NK-92 treated with Interleukin-12 subunit alpha and Interleukin-12 subunit beta, amount 100 ng/mL, for 24 hours (cell line): ENCODE measurements around the gene HTR2B.
"Not testable (repeated sequence)": the region's sequence is repeated elsewhere in the genome, so short reads cannot be mapped to it uniquely, and the experiment has no call there.

Experiments used
- DNase-seq: peaks from one replicate; lab custom pipeline; 2025; lab: John Stamatoyannopoulos, UW

Gene HTR2B

DNA sequence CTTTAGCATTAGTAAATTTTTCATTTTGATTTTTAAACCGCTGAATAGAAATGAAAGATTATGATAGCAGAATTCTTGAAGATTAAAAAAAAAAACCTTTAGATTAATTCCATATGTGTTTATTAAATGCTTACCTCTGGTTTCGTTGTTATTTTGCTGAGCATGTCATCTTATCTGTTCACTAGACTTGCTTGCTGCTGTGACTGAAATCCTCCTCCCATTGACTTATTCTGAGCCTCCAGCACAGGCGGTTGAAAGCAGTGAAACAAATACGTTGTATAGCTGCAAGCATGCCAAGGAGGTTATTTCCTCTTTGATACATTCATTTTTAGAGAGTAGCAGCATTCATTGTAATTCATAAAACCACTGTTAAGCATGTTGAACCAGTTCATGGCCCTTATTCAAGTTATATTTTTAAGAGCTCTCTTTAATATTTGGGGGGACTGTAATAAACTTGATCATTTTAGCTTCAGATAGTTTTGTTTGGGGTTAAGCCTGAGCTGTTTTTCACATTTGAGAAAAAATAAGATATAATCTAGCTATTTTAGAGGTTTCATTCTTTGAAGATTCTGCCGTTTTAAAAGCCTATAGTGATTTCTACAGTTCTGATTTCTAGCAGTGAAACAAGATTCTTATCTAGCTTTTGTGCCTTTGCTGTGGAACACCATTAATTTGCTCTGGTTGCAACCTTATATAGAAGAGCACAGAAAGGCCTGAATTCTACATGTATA lies at the start of gene HTR2B:
Gene HTR2B, minus strand, starts transcription at position 205 of the 731 bp plus-strand sequence. CDS start 1,278 bp downstream, outside the sequence.
- DNase-seq = no peak

DNA sequence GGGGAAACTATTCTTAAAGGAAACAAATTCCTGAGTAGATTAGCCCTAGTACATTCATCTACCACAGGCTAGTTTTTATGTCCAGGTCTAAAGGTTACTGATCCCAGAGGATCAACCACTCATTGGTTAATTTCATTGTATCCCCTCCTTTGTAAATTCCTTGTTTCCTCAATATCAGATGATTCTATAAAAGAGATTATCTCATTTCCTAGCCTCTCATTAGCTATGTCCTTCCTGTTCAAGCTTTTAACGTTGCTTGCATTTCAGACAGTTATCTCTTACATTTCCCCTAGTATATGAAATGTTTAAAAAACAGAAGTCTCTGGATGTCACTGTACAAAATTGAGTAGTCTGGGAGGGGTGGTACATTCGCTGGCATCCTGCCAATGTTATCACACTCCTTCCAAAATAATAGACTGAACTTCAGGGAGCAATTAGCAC lies 49.4 kb upstream of the HTR2B start:
- no peak for DNase-seq

DNA sequence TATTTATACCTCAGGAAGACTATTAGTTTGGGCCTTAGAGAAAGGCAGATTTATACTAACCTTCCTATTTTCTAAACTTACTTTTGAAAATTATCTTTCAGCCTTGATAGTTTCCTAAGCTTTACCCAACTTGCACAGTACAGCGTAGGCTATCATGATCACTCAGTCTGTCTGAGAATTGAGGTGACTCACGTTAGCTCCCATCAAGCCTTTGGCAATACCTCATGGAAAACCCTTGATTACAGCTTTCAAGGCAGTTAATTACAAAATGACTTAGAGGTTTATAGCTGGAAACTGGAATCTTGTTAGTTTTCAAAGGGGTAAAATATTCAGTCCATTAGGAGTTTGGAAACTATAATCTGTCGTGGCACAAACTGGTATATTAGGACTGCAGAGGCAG lies 47.2 kb upstream of the HTR2B start:
- DNase-seq = no peak

- no peak for DNase-seq
Measured at GRCh38 chr2:231170055-231170454, 45.2 kb upstream of the HTR2B start.

DNA sequence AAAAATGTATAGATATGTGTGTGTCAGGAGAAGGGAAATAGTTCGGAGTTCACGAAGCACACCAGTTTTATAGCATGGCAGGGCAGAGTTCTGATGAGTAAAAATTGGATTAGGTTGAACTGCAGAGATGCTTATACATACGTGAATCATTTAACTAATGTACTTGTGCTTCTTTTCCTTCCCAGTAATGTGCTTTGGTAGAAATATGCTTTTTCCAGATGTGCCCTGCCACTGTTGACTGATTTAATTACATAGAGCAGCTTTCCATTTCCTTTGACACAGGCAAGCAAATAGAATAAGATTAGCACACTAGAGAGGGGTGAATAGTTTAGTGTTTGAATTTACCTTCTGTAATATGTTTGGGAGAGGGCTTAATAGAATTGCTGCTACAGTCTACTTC lies 44.6 kb upstream of the HTR2B start:
- no peak for DNase-seq

DNA sequence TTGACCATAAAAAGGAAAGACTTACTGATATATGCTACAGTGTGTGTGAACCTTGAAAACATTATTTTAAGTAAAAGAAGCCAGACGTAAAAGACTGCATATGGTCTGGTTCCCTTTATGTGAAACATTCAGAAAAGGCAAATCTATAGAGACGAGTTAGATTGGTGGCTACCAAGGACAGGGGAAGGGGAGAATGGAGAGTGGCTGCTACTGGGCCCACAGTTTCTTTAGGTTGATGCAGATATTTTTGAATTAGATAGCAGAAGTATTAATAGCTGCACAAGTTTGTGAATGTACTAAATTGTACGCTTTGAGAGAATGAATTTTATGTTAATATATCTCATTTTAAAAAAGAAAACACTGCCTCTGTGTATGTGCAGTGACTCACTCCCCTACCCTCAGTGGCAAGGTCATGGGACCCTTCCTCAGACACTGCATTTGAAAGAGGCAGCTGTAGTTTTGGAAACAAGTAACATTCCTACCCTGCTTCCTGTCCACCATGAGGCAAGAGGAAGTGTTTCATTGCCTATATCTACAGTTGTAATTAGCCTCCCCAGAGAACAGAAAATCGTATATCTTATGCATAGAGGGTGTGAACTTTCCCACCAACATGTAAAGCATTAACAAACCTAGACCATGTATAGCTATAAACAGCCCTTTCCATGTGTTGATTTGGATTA lies 43.8 kb upstream of the HTR2B start:
- no peak for DNase-seq

- DNase-seq = no peak
Measured at GRCh38 chr2:231167745-231168459, 43.1 kb upstream of the HTR2B start.

DNA sequence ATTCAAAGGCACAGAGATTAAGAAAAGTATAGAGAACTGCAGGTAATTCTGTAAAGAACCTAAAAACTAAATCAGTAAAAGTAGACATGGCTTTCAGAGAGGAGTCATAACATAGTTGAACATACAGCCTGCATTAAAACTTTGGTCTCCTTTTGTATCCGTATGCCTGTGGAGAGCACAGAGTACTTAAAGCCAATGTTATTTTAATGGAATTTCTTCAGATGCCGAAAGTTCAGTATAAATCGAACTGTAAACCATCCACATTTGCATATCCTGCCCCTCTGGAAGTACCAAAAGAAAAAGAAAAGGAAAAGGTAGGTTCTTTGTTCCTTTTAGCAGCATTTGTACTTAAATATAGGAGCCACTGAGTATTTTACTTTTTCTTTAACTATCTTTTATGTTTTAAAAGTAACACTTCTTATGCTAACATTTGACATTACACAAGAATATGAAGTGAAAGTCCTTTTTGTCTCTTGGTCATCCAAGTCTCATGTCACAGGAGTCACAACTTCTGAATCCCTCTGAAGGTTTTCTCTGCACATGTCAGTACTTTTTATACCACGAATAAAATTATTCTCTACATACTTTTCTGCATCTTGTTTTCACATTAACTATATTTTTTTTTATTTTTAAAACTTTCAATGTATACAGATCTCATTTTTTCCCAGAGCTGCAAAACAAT lies 38.7 kb upstream of the HTR2B start:
- DNase-seq = no peak

DNA sequence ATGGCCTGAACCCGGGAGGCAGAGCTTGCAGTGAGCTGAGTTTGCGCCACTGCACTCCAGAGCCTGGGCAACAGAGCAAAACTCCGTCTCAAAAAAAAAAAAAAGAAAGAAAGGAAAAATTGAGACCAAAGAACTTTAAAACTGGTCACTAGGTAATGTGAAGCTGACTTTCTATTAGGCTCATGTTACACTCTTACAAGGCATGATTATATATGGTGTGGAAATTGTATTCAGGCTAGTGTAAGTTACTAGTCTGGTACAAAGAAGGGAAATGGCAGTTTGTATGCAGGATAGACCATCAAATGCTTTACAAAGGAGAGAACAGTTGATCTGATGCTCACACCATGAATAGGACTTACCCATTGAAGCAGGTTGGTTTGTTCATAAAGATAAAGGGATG lies 38.2 kb upstream of the HTR2B start:
- no peak for DNase-seq

- DNase-seq = no peak
Measured at GRCh38 chr2:231161877-231162329, 37.1 kb upstream of the HTR2B start.

- no peak for DNase-seq
Measured at GRCh38 chr2:231161252-231161839, 36.5 kb upstream of the HTR2B start.

- DNase-seq = no peak
Measured at GRCh38 chr2:231160701-231161100, 35.9 kb upstream of the HTR2B start.

DNA sequence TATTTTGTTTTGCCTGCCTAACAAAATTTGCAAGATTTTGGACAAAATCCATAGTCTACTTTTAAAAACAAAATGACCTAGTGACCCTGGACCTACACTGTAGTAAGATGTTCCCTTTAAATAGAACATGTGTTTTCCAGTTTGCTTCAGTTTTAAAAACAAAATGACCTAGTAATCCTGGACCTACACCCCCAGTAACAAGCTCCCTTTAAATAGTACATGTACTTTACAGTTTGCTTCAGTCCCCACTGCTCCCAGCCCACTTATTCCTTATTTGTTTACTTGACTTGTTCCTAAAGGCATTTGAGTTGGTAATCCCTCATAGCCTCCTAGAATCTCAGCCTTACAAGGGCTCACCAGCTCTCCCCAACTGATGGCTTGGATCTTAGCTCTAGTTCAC lies 34.5 kb upstream of the HTR2B start:
- no peak for DNase-seq

DNA sequence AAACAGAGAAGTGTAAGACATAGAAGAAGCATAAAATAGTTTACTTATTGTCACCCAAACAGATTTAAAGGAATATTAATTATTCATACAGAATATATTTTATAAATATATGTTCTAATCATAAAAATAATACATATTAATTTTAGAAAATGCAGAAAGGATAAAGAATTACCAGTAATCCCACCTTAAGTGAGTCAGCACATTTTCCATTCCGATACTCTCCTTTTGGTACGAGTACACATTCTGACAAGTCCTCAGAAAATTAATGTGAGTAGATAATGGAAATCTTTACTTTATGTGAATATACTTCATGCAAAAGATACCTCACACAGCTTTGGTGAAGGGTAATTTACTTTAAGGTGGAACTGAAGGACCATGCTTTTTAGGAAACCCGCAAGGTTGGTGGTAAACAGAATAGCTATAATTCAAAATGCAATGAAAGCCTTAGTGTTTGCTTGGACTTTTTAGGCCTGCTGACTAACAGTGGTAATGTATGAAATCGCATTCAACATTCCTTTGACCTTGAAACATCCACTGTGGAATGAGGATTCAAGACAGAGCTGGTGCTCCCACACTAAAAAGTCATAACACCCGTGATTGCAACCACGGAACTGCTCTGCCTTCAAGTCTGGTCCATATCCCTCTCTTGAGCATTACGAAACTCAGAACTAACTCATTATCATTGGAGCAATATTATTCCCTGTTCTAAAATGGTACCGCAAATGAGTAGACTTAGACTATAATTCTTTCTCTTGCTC lies 28.1 kb upstream of the HTR2B start:
- no peak for DNase-seq

DNA sequence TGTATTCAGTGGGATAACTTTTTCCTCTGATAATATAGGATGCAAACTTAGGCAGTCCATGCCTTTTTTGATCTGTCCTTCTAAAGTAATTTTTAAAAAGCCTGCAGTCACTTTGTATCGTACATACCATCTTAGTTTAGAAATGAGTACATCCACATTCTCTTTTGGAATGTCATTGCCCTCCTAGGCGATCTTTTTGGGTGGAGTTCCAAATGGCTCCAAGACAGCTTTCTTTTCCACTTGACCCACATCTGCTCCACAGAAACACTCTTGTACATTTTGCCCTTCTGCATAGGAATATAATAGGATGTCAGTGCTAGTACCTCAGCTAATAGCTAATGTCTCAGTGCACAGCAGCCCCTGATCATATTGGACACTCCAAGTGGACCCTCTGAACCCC lies 21.8 kb upstream of the HTR2B start:
- DNase-seq = no peak

GRCh38 chr2:231144896-231145295 lies 20.1 kb upstream of the HTR2B start:
- DNase-seq = no peak

DNA sequence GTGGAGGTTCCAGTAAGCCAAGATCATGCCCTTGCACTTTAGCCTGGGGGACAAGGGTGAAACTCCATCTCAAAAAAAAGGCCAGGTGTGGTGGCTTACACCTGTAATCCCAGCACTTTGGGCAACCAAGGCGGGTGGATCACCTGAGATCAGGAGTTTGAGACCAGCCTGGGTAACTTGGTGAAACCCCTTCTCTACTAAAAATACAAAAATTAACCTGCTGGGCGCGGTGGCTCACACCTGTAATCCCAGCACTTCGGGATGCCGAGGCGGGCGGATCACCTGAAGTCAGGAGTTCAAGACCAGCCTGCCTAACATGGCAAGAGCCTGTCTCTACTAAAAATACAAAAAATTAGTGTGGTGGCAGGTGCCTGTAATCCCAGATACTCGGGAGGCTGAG lies 16.0 kb upstream of the HTR2B start:
- DNase-seq = not testable (repeated sequence)

DNA sequence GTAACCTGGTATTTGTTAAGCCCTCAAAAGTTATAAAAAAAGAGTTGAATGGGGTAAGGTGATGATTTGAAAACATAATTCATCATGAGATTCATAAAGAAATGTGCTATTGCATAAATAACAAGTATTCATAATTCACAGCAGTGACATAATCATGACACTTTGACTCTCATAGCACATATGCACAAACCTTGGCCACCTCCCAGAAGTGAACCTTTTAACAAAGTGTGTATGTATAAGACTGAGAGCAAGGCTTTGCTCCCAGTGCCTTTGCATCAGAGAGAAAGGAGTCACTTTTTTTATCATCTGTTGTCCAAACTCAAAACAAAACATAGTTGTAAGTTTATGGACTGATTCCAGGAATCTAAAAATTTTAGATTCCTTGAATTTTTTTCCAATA lies 15.0 kb upstream of the HTR2B start:
- no peak for DNase-seq

DNA sequence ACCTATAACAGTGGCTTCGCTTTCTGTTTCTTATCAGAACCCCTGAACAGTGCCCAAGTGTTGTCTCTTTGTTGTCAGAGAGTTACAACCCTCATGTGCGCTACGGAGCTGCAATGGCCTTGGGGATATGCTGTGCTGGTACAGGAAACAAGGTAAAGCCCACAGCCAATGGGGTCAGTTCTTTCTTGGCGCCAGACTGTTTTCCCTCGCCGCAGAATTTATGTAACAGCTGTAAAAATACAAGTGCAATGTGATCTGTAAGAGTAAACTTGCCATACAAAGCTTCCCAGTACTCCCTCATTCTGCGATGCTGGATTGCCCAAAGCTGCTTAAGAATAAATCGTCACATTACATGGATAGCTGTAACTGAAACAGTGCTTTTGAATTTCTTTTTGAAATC lies 13.9 kb upstream of the HTR2B start:
- no peak for DNase-seq

DNA sequence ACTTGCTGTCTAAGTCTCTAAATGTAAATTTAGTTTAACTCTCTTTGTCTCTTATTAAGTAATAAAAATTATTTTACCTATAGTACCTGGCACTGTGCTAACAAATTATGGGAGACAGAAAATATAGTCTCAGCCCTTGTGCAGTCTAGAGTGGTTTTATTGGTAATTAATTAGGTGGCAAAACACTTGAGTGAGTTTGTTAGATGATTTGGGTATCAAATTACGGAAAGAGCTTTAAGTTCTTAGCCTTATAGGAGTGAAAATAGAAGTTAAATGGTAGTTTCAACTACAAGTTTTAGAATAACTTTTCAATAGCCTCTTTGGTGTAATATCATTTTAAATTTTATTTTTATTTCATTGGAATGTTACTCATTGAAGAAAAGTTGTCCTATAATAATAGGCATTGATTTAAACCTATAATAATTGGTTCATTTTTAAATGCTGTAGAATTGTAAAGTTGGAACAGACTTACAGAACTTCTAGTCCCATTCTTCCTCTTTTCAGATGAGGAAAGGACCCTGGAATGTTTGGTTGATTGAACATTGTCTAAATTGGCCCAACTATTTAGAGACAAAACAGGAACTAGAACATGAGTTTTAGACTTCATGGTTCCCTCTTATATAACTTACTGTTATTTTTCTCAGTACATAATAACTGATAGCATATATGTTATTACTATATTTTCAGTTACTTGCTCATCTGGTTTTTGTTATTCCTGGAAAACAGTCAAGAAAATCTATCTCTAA lies 10.2 kb upstream of the HTR2B start:
- no peak for DNase-seq
